H7 (cell line): ENCODE data around the gene KLHL29. TPM values are rescaled to one million over a fixed set of nuclear protein-coding genes. Genes with fewer than 3 reads are reported as not detected.

Experiments
- DNase-seq: peaks from one replicate; pipeline ENCODE4 v3.0.0; 2012
- H3K27me3 ChIP-seq: 2 replicates; pipeline ENCODE4 v1.6.0; 2011; ENCODE audit warnings: mild to moderate bottlenecking, low read length; ENCODE audit not compliant: control insufficient read depth, insufficient read depth
- H3K36me3 ChIP-seq: replicated peaks from 2 replicates; pipeline ENCODE4 v1.5.1; 2011; ENCODE audit warnings: low read length; ENCODE audit not compliant: control insufficient read depth, insufficient read depth
- H3K4me3 ChIP-seq: 2 replicates; pipeline ENCODE4 v1.5.1; 2011; ENCODE audit warnings: low read depth, mild to moderate bottlenecking, control low read depth, low read length, moderate library complexity; ENCODE audit not compliant: insufficient read depth
- total RNA-seq: library from RNA; depleted of rRNA; stranded (reverse); fragments of >200 nt; shearing (Covaris generic); gene quantifications from 2 replicates; pipeline ENCODE4 v1.2.3, GENCODE V29; 2014

KLHL29 gene
- total RNA-seq, 1 experiment from 2014 or later: 6.2 TPM

- Histone ChIP-seq H3K27me3 (no peaks in the 10 kb centered on the region), H3K36me3 (no peaks in the 10 kb centered on the region), H3K4me3 (no peak overlapping the region)
- no peak for DNase-seq
These were observed 164.1 kb downstream of the KLHL29 start for GRCh38 chr2:23549051-23549450.

GRCh38 chr2:23549821-23550530, 165.0 kb downstream of the KLHL29 start:
- Histone ChIP-seq H3K4me3 (no peak overlapping the region), H3K36me3 (no peaks in the 10 kb centered on the region), H3K27me3 (no peaks in the 10 kb centered on the region)
- no peak for DNase-seq

DNA sequence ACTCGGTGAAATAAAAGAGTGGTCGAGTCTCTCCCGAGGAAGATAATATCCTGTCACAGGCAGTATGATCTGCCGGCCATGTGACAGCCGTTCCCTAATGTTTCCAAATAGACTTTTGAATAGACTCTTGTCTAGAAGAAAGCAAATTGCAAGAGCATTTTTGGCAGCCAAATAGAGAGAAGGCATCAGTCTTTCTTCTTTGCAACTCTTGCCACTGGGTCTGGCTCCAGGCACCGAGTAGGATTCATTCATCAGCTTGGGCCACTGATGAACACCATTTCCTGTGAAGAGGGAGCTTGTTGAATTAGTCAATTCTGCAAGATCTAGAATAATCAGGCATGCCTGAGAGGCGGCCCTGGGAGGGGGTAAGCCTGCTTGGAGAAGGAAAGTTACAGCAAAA, 165.6 kb downstream of the KLHL29 start:
- no peak for DNase-seq
- H3K36me3 ChIP-seq: no peaks in the 10 kb centered on the region

GRCh38 chr2:23551875-23552274, 166.9 kb downstream of the KLHL29 start:
- no peak for DNase-seq
- H3K4me3 ChIP-seq: no peak overlapping the region
- no peaks in the 10 kb centered on the region for H3K27me3 ChIP-seq
- no peaks in the 10 kb centered on the region for H3K36me3 ChIP-seq

More for the DNA sequence above, 165.6 kb downstream of the KLHL29 start:
- H3K4me3 ChIP-seq: no peak overlapping the region
- H3K27me3 ChIP-seq: no peaks in the 10 kb centered on the region

DNA sequence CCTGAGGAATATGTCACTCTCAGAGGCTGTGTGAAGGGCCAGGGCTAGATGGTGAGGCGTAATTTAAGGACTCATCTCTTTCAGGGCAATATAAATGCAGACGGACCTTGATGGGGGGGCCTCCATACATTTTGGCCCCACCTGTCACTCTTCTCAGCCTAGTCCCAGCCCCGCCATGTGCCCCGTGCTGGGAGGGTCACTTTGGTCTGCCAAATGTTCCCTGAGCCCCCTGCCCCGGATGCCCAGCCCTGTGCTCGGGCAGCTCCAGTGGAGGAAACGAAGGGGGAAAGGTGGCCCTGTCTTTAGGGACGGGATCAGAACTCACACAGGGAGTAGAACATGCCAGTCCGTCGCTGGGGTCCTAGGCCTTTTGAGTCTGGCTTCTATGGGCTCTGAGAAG, 168.6 kb downstream of the KLHL29 start:
- Histone ChIP-seq H3K4me3 (no peak overlapping the region), H3K36me3 (no peaks in the 10 kb centered on the region), H3K27me3 (no peaks in the 10 kb centered on the region)
- no peak for DNase-seq

DNA sequence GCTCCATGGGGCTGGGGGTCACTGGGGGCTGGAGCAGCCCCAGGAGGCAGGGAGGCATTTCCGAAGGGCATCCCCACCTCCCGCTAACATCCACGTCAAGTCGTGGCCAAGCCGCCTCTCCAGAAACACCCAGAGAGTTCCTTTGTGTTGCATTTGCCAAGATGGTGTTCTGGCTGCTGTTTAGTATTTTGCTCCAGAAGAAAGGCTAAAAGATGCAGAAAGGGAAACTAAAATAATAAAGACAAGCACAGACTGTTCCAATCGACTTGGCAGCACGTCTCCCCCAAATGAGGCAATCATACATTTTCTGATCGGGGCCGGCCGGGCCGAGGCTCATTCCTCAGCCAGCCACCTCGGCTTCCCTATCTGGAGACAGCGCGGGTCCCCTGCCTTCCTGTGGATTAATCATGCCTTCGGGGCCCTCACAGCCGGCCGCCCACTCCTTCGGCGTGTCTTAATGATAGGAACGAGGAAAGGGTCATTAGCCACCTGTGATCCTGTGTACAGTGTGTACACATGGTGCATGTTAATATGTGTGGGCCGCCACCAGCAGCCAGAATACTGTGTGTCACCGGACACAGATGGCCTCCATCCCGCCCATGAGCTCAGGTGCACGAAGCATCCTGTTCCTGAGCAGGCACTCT, 169.2 kb downstream of the KLHL29 start:
- no peak overlapping the region for H3K4me3 ChIP-seq
- no peak for DNase-seq
- H3K36me3 ChIP-seq: no peaks in the 10 kb centered on the region
- H3K27me3 ChIP-seq: no peaks in the 10 kb centered on the region

DNA sequence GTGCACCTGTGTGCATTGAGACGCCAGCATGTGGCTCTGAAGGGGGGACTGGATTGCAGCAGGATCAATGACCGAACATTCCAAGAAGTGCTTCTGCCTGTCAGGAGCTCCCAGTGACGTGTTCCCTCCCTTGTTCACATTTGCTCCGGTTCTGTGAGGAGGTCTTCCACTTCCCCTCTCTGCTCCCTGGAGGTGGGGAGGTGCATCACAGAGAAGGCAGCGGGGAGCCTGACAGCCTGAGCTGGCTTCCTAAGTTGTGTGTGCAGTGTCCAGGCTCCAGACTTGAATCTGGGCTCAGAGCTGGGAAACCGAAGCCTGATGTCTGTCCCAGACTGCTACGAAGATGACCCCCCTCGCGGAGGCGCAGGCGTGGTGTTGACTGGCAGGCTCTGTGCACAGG, 171.0 kb downstream of the KLHL29 start:
- Histone ChIP-seq H3K36me3 (no peaks in the 10 kb centered on the region), H3K4me3 (no peak overlapping the region), H3K27me3 (no peaks in the 10 kb centered on the region)
- peak; percentile 57 for DNase-seq

GRCh38 chr2:23556929-23557328, 171.9 kb downstream of the KLHL29 start:
- H3K4me3 ChIP-seq: no peak overlapping the region
- H3K36me3 ChIP-seq: no peaks in the 10 kb centered on the region
- no peak for DNase-seq
- no peaks in the 10 kb centered on the region for H3K27me3 ChIP-seq

DNA sequence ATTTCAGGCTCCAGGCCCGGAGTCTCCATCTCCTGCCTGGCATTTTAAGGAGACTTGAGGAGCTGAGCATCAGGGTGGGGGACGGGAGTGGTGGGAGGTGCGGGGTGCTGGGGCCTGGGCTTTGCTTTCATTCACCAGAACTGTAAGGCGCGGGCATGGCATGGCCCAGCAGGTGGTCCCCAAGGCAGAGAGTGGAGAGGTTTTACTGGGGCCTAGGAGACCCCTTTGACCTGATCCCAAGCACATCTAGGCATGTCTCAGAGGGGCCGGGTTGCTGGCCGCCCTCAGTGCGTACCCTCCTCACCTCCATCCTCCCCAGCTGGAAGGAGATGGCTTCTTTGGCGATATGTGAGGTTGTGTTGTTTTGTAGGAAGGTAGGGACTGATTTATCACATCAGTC, 172.5 kb downstream of the KLHL29 start:
- no peaks in the 10 kb centered on the region for H3K27me3 ChIP-seq
- DNase-seq: no peak
- no peak overlapping the region for H3K4me3 ChIP-seq
- no peaks in the 10 kb centered on the region for H3K36me3 ChIP-seq

GRCh38 chr2:23559561-23560239, 174.7 kb downstream of the KLHL29 start:
- no peak overlapping the region for H3K4me3 ChIP-seq
- DNase-seq: no peak
- no peaks in the 10 kb centered on the region for H3K36me3 ChIP-seq
- no peaks in the 10 kb centered on the region for H3K27me3 ChIP-seq

DNA sequence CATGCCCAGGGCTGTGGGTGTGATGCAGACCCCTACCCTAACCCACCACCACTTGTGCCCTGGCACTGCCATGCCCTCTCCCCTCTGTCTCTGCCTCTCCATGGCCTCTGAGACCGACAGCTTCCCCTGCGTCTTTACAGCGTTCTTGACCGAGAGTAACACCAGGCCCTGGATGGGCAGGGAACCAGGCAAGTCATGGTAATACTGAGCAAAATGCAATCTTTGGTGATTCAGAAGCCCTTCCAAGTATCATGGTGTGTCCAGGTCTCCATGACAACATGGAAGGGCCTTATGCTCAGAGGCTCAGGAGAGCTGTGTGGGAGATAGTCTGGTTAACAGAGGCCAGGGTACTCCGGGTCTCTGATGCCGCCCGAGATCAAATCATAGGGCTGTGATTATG, 176.1 kb downstream of the KLHL29 start:
- no peak for DNase-seq
- no peak overlapping the region for H3K4me3 ChIP-seq
- H3K36me3 ChIP-seq: no peaks in the 10 kb centered on the region
- H3K27me3 ChIP-seq: no peaks in the 10 kb centered on the region

DNA sequence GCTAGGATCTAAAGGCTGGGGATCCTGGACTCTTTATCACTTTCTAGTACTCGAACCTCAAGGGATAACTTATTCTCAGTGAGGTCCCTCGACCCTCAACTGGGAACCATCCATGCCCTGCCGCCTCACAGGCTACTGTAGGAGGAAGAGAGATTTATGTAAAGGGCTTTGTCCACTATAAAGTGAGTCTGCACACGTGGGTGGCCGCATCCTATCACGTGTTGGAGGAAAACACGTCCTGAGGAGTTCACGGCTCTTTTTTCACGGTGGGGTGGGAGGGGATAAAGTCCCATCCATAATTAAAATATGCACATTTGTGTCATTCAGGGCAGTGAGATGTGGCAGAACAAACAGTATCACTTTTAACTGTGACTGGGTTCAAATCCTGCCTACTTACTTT, 176.6 kb downstream of the KLHL29 start:
- DNase-seq: no peak
- no peaks in the 10 kb centered on the region for H3K27me3 ChIP-seq
- H3K36me3 ChIP-seq: no peaks in the 10 kb centered on the region
- no peak overlapping the region for H3K4me3 ChIP-seq

- Histone ChIP-seq H3K27me3 (no peaks in the 10 kb centered on the region), H3K4me3 (no peak overlapping the region), H3K36me3 (no peaks in the 10 kb centered on the region)
- peak; percentile 54 for DNase-seq
These were observed 177.2 kb downstream of the KLHL29 start for GRCh38 chr2:23562143-23562542.

- Histone ChIP-seq H3K4me3 (no peak overlapping the region), H3K36me3 (no peaks in the 10 kb centered on the region), H3K27me3 (no peaks in the 10 kb centered on the region)
- DNase-seq: peak; percentile 45
These were observed 178.2 kb downstream of the KLHL29 start for GRCh38 chr2:23563151-23563550.
